GOT3 (cell line): ENCODE data around the gene OSBPL9.
"Not testable (repeated sequence)": the region's sequence is repeated elsewhere in the genome, so short reads cannot be mapped to it uniquely, and the experiment has no call there.

ENCODE experiments used
- DNase-seq: peaks from one replicate; lab custom pipeline; 2025; ENCODE audit warnings: mixed read lengths; lab: John Stamatoyannopoulos, UW

The OSBPL9 gene

DNA sequence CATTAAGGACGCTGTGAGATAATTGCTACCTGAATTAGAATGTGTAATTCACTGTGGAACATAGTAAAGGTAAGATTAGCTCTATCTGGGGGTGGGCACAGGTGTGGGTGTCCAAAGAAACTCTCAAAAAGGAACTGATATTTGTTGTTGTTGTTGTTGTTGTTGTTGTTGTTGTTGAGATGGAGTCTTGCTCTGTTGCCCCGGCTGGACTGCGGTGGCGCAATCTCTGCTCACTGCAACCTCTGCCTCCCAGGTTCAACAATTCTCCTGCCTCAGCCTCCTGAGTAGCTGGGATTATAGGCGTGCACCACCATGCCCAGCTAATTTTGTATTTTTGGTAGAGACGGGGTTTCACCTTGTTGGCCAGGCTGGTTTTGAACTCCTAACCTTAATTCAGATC, 6.8 kb upstream of the OSBPL9 start:
- not testable (repeated sequence) for DNase-seq

DNA sequence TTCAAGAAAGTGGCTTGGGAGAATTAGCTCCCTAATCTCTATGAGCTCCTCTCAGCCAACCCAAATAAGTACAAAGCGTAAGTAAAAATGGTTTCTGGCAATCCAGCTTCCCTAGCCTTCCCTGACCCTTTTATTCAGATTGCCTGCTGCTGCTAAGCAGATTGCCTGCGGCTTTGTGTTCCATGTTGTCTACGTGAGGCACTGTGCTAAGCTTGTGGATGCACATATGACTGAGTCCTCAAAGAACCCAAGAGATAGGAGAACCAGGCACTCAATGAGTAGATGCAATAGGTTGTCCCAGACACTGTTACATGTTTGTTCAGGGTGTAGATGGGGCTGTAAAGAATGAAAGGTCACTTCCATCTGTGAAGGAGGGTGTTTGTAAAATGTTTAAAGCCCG, 6.3 kb upstream of the OSBPL9 start:
- no peak for DNase-seq

DNA sequence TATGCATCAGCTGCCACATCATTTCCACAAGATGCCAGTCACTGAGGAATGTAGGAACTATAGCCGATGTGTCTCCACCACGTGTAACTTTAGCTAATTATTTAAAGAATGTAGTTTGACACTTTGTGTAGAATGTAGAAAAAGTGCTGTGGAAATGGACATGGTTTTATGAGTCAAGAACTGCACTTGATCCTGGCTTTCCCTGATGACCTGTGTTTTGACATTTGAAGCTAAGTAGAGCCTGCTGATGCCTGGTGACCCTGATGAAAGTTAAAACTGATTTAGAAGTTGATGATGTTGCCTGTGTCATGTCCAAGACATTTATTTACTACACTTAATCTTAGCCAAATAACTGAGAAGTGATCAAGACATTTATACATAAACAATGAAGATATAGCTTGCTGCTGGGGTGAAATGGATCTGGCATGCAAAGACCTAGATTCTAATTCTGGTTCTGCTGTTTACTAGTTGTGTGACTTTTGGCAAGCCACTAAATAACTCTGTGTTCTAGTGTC, 4.4 kb upstream of the OSBPL9 start:
- DNase-seq = no peak

DNA sequence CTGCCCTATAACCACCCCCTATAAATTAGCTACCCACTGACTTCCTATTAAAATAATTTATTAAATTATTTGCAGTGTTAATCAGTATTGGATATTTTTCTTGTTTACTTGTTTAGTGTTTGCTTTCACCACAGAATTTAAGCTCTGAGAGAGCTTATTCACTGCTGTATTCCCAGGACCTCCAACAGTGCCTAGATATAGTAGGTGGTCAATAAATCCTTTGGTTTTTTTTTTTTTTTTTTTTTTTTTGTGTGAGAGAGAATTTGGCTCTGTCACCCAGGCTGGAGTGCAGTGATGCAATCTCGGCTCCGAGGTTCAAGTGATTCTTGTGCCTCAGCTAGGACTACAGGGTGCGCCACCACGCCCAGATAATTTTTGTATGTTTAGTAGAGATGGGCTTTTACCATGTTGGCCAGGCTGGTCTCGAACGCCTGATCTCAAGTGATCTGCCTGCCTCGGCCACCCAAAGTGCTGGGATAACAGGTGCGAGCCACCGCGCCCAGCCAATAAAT, 1.1 kb upstream of the OSBPL9 start:
- no peak for DNase-seq

DNA sequence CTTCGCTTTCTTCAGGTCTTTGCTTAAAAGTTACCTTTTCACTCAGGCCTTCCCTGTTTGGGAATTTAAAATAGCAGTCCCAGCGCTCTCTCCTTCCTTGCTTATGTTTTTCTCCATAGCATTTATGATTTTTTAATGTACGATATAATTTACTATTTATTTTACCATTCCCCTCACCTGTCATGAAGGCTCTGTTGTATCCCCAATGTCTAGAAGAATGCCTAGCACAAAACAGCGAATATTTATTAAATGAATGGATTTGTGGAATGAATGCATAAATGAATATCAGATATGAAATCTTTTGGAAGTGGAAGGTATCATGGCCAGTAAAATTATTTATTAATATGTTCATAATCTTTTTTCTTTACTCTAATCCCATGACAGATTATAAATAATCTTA, 402 bp upstream of the OSBPL9 start:
- DNase-seq = no peak

DNA sequence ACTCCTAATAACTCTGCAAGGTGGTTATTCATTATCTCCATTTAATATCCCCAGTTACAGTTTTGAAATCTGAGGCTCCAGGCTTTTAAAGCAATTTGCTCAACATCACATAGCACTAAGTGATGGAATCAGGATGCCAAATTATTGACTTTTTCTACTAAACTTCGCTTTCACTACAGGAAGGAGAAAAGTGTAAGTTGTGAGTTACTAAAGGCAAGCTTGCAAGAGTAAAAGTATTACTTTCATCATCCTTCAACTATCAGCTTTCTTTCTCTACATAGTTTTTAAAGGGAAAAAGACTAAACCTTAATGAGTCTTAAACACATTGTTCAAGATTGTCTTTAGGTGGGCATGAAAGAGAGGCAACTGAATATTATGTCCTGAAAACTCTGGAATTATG, 1.8 kb downstream of the OSBPL9 start:
- DNase-seq = no peak

DNA sequence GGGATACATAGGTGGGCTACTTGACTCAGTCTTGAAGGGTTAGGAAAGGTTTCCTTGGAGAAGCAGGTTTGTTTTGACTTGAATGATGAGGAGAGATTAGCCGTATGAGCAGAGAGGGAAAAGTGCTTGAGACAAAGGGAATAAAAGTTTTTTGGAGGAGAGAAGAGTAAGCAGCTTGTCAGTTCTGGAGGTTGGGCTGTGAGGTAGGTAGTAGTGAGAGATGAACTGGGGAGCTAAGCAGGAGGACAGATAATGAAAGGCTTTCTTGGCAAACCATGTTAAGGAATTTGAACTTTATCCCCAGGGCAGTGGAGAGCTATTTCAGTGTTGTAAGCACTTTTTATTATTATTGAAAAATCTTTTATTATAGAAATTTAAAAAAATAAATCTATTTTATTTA, 3.6 kb downstream of the OSBPL9 start:
- DNase-seq = no peak

DNA sequence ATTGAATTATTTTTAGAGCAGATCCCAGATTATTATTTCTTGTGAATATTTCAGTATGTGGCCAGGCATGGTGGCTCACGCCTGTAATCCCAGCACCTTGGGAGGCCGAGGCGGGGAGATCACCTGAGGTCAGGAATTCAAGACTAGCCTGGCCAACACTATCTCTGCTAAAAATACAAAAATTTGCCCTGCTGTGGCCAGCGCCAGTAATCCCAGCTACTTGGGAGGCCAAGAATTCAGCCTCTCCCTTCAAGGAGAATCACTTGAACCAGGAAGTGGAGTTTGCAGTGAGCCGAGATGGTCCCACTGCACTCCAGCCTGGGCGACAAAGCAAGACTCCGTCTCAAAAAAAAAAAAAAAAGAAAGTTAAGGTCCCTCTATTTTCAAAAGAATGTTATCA, 4.3 kb downstream of the OSBPL9 start:
- no peak for DNase-seq

DNA sequence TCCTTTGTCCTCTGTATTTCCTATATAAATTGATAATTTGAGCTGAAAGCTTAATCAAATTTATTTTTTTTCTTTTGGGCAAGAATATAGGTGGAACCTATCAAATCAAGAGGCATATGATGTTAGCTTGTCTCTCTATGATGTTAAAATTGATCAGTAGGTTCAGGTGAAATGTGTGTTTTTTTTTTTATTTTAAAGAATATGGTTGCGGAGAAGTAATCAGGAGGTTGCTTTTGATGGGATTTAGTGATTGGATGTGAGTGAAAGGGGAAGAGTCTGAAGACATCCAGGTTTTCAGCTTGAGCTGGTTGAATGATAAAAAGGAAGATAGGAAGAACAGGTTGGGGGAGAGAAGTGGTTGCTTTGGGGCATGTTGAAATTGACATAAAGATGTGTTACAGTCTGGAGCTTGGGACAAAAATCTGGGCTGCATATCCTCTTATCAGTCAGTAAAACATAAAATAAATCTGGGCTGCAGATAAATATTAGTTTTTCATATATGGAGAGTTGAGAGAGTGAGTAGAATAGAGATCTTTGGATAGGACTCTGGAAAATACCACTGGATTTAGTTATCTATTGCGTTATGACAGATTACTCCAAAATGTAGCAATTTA, 5.1 kb downstream of the OSBPL9 start:
- DNase-seq = no peak

DNA sequence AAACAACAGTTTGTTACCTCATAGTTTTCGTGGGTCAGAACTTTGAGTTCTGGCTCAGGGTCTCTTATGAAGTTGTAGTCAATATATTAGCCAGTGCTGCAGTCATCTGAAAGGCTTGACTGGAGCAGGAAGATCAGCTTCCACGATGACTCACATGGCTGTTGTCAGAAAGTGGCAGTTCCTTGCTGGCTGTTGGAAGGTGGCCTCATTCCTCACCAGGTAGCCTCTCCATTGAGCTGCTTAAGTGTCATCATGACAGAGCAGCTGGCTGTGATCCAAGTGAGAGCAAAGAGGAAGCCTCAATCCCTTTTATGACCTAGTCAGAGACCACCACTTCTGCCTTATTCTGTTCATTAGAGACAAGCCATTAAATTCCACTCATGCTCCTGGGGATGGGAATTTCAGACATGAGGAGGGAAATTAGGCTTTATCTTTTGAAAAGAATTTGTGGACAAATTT, 5.6 kb downstream of the OSBPL9 start:
- no peak for DNase-seq

DNA sequence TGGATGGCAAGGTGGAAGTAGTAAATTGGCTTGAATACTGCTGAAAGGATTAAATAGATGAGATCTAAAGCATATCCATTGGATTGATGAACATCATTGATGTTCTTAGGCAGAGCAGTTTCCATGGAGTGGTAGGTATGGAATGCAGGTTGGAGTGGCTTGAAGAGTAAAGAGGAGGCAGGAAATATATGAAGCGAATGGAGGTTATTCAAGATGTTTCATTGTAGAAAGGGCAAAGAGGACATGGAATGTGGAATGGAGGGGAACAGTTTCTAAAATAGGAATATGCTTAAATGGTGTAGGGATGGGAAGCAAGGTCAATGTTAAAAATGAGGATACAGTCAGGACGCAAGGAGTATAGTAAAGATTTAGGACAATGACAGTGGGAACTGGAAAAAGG, 6.1 kb downstream of the OSBPL9 start:
- DNase-seq = no peak

DNA sequence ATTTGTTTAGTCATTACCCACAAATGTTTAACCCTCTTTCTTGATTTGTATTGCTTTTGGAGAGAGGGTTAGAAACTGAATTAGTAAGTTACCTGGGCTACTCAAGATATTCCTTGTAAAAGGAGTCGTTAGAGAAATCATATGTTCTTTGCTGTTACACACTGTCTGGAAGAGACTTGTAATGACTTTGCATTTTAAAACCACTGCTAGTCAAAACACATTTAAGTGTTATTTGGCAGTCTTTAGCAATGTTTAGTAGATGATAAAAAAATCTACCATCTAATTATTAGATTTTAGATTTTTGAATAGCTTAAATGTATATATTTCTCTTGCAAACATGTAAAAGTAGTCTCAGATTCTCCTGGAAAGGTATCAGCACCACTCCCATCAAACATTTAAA, 6.6 kb downstream of the OSBPL9 start:
- no peak for DNase-seq

DNA sequence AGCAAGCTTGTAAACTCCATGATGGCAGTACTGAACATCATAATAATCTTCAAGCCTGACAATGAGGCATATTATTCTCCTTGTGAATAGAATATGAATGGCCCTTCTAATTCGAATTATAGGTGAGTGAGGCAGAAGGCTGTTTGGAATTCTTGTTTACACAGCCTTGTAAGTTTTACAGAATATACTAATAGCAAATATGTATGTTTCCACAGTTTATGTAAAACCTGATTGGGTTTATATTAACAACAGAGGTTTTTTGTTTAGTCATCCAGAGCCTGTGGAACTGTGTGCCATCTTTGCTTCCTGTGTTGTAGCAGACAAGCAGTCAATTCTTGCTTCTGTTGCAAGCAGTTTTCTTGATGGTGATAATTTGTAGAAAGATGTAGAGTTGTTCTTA, 8.0 kb downstream of the OSBPL9 start:
- DNase-seq = no peak

DNA sequence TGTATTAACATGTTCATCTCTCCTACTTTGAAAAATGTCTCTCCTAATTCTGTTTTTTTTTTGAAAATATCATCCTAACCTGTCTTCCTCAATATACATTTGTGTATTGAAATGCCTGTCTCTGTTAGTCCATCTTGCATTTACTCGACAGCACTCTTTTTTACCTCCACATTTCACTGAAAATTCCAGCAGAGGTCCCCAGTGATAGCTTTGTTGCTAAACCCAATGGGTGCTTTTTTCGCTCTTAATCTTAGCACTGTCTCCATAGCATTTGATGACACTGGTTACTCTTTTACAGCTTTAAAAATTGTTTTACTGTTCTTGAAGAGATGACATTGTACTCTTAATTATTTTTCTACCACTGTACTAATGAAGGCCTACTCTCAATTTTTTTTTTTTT, 10.8 kb downstream of the OSBPL9 start:
- no peak for DNase-seq

DNA sequence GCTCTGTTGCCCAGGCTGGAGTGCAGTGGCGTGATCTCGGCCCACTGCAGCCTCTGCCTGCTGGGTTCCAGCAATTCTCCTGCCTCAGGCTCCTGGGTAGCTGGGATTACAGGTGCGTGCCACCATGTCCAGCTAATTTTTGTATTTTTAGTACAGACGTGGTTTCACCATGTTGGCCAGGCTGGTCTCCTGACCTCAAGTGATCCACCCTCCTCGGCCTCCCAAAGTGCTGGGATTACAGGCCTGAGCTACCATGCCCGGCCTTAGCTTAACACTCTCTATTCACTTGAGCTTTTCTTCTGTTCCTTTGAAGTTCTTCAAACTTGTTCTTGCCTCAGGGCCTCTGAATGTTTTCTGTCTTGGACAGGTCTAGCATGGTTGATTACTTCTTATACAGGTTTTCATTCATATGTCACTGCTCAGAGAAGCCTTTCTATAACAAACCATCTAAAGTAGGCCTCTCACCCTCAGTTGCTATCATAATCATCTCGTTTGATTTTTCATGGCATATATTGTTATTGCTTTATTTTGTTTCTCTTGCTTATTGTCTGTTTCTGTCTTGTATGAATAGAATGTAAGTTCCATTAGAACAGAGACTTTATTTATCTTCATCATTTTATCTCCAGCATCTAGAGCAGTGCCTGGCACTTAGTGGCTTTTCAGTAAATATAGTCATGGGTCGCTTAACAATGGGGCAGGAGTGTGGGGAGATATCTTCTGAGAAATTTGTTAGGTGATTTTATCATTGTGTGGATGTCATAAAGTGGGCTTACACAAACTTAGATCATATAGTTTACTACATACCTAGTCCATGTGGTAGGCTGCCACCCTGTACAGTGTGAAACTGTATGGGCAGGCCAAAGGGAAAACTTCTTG, 12.1 kb downstream of the OSBPL9 start:
- DNase-seq = no peak

DNA sequence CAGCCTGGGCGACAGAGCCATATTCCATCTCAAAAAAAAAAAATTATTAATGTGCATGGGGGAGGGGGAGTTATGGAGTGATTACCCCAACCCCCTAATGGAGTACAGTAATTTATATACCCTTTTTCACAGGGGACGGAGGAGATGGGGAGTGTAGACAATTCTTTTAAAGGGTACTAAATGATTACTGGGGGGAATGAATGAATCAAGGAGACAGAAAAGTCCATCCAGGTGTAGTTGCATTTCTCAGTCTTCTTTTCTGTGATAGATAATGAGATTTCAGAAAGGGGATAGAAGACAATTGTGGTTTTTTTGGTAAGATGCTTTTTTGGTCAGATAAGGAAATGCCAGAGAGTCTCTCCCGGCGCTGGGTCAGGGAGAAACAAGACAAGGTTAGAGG, 13.0 kb downstream of the OSBPL9 start:
- no peak for DNase-seq

DNA sequence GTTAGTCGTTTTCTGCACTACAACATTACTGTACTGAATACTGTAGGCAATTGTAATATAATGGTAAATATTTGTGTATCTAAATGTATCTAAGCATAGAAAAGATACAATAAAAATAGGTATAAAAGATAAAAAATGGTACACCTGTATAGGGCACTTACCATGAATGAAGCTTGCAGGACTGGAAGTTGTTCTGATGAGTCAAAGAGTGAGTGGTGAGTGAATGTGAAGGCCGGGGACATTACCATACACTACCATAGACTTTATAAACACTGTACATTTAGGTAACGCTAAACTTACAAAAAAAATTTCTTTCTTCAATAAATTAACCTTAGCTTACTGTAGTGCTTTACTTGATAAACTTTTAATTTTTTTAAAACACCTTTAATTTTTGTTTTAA, 13.5 kb downstream of the OSBPL9 start:
- no peak for DNase-seq

DNA sequence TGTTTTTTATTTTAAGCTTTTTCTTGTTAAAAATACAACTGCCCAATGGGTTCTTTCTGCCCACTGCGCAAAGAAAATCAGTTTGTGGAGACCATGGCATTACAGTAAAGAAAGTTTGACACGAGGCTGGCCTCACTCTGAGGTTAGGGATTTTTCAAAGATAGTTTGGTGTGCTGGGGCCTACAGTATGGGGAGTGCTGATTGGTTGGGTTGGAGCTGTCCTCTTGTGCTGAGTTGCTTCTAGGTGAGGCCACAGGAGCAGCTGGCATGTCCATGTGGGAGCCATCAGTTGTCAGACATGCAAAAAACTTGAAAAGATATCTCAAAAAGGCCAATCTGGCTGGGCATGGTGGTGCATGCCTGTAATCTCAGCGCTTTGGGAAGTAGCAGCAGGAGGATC, 14.0 kb downstream of the OSBPL9 start:
- no peak for DNase-seq

DNA sequence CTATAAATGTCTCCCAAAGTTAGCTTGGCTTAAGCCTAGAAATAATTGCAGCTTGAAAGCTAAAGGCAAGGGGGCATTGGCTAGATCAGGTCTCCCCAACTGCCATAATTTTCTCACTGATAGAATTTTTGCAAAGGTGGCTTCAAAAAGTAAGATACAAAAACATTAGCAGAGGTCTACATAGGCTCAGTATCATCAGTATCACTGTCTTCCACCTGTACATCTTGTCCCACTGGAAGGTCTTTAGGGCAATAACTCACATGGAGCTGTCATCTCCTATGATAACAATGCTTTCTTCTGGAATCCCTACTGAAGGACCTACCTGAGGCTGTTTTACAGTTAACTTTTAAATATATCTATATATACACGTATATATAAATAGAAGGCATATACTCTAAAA, 14.9 kb downstream of the OSBPL9 start:
- no peak for DNase-seq

DNA sequence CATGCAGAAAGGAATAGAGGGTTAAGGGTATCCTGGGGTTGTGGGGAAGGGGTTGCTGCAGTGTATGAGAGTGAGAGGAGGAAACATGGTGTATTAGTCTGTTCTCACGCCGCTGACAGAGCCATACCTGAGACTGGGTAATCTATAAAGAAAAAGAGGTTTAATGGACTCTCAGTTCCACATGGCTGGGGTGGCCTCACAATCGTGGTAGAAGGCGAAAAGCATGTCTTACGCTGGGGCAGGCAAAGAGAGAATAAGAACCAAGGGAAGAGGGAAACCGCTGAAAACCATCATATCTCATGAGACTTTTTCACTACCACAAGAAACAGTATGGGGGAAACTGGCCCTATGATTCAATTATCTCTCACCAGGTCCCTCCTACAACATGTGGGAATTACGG, 17.7 kb downstream of the OSBPL9 start:
- DNase-seq = no peak

DNA sequence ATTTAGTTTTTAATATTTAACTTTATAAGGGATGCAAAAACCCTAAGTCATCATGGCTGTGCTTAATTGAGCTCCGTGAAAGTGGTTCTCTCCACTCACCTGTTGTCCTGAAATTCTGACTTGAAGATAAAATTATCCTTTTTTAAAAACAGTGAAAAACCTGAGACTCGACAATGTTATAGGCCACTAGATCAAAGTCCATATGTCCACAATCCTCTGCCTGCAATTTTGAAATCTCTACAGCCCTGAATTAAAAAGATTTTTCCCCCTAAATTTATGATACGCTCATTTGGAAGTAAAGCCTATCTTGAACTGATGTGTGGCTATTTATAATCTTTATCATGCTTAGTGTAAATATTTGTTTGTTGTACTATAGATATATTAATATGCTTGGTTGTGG, 18.7 kb downstream of the OSBPL9 start:
- no peak for DNase-seq

DNA sequence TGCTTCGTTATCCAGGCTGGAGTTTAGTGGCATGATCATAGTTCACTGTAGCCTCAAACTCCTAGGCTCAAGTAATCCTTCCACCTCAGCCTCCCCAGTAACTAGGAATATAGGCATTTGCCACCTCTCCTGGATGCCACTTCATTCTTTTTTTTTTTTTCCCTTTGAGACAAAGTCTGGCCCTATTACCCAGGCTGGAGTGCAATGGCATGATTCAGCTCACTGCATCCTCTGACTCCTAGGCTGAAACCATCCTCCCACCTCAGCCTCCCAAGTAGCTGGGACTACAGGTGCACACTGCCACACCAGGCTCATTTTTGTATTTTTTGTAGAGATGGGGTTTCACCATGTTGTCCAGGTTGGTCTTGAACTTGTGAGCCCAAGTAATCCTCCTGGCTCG, 19.3 kb downstream of the OSBPL9 start:
- no peak for DNase-seq
